Ovary (tissue), 3 donors: ENCODE results near the gene DEUP1.

ENCODE experiments used
- POLR2A ChIP-seq: fragments of 450-650 bp; IDR thresholded peaks from one replicate; pipeline ENCODE4 v1.6.1; 2017; ENCODE audit warnings: antibody characterized with exemption, mild to moderate bottlenecking, moderate library complexity
- TF ChIP-seq, protein P1 (sequence below), 3 donors: fragments of 450-650 bp in 2 of 3; fragments of 200-600 bp in 1 of 3; IDR thresholded peaks; one replicate each; pipeline versions ENCODE4 v1.5.1 to v1.8.0; 2016 to 2022; ENCODE audit warnings: antibody characterized with exemption in 3 of 3, mild to moderate bottlenecking in 1 of 3
- donor health status: DM: no; HTN: no; CAD: no.

DNA sequence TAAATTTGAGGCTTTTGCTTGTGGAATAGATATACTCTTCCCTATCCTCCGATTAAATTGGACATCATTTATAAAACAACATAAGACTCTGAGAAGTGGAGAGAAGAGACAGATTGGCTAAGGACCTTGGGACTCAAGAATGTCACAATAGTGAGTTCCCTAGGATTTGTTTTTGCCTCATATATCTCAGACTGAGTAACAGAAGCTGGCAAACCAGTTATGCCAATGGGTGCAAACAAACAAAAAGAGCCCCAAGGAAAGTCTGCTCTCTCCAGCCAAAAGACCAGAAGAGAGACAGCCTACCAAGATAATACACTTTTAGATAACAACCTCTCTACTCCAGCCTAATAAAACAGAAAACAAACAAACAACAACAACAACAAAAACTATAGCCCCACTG lies 28.9 kb downstream of the DEUP1 start:
- TF ChIP-seq, protein P1, sequence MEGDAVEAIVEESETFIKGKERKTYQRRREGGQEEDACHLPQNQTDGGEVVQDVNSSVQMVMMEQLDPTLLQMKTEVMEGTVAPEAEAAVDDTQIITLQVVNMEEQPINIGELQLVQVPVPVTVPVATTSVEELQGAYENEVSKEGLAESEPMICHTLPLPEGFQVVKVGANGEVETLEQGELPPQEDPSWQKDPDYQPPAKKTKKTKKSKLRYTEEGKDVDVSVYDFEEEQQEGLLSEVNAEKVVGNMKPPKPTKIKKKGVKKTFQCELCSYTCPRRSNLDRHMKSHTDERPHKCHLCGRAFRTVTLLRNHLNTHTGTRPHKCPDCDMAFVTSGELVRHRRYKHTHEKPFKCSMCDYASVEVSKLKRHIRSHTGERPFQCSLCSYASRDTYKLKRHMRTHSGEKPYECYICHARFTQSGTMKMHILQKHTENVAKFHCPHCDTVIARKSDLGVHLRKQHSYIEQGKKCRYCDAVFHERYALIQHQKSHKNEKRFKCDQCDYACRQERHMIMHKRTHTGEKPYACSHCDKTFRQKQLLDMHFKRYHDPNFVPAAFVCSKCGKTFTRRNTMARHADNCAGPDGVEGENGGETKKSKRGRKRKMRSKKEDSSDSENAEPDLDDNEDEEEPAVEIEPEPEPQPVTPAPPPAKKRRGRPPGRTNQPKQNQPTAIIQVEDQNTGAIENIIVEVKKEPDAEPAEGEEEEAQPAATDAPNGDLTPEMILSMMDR (IDR thresholded peaks at IDR 0.05): no peak
- no peak for TF ChIP-seq POLR2A
